PC-3 (cell line): ENCODE measurements around the gene MTA1.

Source experiments
- EZH2 ChIP-seq: fragments of 300-600 bp; sonication (generic); IDR thresholded peaks from one replicate; pipeline ENCODE4 v1.6.1; 2017; ENCODE audit warnings: antibody characterized with exemption, mild to moderate bottlenecking, low read length; ENCODE audit not compliant: unreplicated experiment
- TF ChIP-seq, protein P1 (sequence below): fragments of 300-600 bp; sonication (generic); conservative IDR thresholded peaks from 2 replicates; pipeline ENCODE4 v1.5.1; 2017; ENCODE audit warnings: antibody characterized with exemption, low read depth, mild to moderate bottlenecking, low read length

DNA sequence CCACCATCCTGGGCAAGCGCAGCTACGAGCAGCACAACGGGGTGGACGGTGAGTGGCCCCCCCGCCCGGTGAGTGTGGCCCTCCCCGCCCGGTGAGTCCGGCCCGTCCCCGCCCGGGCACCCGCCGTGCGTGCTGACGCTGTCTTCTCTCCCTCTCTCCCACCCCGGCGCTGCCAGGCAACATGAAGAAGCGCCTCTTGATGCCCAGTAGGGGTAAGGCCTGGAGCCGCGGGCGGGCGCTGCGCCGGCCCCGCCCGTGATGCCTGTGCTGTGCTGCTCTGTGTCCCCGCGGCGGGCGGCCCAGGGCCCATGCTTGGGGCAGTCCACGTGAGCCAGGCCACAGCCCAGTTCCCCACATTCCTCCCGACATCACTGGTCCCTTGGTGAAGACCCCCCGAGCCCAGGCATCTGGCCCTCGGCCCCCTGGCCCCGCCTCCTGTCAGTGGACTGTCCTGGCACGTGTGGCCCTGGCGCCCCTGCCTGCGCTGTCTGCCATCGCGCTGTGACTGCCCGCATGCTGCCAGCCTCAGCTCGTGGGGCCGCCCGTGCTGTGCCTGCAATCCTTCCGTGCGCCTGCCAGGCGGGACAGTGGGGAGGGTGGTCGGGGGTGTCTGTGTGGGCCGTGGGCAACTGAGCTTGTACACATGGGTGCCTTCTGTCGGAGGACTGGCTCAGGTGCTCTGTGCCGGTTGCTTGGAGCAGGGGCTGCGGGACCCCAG, 47.1 kb downstream of the MTA1 start:
- TF ChIP-seq, protein P1, sequence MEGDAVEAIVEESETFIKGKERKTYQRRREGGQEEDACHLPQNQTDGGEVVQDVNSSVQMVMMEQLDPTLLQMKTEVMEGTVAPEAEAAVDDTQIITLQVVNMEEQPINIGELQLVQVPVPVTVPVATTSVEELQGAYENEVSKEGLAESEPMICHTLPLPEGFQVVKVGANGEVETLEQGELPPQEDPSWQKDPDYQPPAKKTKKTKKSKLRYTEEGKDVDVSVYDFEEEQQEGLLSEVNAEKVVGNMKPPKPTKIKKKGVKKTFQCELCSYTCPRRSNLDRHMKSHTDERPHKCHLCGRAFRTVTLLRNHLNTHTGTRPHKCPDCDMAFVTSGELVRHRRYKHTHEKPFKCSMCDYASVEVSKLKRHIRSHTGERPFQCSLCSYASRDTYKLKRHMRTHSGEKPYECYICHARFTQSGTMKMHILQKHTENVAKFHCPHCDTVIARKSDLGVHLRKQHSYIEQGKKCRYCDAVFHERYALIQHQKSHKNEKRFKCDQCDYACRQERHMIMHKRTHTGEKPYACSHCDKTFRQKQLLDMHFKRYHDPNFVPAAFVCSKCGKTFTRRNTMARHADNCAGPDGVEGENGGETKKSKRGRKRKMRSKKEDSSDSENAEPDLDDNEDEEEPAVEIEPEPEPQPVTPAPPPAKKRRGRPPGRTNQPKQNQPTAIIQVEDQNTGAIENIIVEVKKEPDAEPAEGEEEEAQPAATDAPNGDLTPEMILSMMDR, result no peak
- TF ChIP-seq EZH2, result no peak
